AG09309 (cell line): Measurements from ENCODE around the gene APOBEC3B.
"Not testable (repeated sequence)": the region's sequence is repeated elsewhere in the genome, so short reads cannot be mapped to it uniquely, and the experiment has no call there.

Source experiments
- DNase-seq: peaks from one replicate; pipeline ENCODE4 v3.0.0-alpha.2; 2010; ENCODE audit warnings: low read depth
- H3K4me3 ChIP-seq: 2 replicates; pipeline ENCODE4 v1.5.1; 2011; ENCODE audit warnings: mild to moderate bottlenecking, low read depth, low read length, moderate library complexity; ENCODE audit not compliant: control insufficient read depth
- TF ChIP-seq, protein P1 (sequence below): IDR thresholded peaks from 2 replicates; pipeline ENCODE4 v1.5.1; 2011; ENCODE audit warnings: mild to moderate bottlenecking, low read depth, low read length, inconsistent platforms; ENCODE audit not compliant: insufficient read depth, control insufficient read depth; ENCODE audit errors: missing control alignments

The APOBEC3B gene

DNA sequence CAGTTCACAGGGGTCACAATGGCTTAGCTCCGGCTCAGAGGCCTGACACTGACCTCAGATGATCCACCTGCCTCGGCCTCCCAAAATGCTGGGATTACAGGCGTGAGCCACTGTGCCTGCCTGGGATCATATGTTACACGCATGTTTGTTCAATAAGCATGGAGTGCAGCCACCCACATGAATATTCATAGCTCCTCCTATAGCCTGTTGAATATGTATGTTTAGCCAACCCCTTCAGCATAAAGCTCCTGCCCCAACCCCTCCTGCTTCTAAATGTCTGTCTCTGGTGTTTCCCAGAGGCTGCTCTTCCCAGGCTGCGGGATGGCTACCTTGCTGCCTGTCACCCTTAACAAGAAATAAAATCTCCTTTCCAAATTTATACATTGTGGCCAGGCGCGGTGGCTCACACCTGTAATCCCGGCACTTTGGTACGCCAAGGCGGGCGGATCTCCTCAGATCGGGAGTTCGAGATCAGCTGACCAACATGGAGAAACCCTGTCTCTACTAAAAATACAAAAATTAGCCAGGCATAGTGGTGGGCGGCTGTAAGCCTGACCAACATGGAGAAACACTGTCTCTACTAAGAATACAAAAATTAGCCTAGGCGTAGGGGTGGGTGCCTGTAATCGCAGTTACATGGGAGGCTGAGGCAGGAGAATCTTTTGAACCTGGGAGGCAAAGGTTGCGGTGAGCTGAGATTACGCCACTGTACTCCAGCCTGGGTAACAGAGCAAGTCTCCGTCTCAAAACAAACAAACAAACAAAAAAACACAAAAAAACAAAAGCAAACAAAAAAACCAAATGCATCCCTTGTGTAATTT is 57.4 kb downstream of the APOBEC3B start:
- TF ChIP-seq, protein P1, sequence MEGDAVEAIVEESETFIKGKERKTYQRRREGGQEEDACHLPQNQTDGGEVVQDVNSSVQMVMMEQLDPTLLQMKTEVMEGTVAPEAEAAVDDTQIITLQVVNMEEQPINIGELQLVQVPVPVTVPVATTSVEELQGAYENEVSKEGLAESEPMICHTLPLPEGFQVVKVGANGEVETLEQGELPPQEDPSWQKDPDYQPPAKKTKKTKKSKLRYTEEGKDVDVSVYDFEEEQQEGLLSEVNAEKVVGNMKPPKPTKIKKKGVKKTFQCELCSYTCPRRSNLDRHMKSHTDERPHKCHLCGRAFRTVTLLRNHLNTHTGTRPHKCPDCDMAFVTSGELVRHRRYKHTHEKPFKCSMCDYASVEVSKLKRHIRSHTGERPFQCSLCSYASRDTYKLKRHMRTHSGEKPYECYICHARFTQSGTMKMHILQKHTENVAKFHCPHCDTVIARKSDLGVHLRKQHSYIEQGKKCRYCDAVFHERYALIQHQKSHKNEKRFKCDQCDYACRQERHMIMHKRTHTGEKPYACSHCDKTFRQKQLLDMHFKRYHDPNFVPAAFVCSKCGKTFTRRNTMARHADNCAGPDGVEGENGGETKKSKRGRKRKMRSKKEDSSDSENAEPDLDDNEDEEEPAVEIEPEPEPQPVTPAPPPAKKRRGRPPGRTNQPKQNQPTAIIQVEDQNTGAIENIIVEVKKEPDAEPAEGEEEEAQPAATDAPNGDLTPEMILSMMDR = no peak
- no peak for DNase-seq
- no peak overlapping the region for H3K4me3 ChIP-seq

DNA sequence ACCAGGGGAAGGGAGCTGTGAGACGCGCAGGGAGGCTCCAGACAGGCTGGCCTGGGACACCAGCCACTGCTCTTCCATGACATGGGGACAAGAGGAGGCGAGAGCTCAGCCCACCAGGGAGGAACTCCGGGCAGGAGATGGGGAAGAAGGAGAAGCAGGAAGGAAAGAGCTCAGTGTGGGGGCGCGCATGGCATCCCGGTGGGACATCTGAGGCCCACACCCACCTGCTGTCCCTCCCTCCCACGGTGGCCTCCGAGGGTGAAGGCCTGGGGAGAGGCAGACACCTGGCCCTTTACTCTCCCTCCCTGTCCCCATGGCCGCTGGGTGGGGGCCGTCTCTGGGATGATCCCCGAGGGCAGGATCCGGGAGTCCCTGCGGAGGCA is 58.0 kb downstream of the APOBEC3B start:
- peak overlapping the region; percentile 73 for H3K4me3 ChIP-seq

DNA sequence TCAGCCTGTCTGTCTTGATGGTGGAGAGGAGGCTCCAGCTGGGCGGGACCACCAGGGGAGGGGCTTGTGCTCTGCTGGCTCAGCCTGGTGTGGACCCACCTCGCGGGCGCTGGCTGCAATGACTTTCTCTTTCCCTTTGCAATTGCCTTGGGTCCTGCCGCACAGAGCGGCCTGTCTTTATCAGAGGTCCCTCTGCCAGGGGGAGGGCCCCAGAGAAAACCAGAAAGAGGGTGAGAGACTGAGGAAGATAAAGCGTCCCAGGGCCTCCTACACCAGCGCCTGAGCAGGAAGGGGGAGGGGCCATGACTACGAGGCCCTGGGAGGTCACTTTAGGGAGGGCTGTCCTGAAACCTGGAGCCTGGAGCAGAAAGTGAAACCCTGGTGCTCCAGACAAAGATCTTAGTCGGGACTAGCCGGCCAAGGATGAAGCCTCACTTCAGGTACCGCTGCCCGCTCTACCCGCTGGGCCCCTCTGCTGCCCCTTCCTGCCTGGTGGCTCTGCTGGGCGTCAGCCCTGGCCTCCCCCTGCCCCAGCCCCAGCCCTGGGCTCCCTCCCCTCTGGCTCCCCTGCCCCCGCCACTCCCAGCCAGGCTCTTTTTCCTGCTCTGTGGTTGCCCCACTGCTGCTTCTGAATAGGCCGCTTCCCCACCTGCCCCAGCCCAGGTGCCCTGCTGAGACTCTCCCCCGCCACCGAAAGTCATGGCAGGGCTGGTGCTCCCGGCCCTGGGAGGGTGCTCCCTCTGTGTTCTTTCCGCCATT is 58.6 kb downstream of the APOBEC3B start, which contains the start of gene APOBEC3F:
Gene APOBEC3F (plus strand): TSS at position 327 of the 759 bp plus-strand sequence. CDS start 97 bp downstream, at position 424.
- H3K4me3 ChIP-seq = peak within 1 kb of the TSS; percentile 73
- DNase-seq = not testable (repeated sequence)

More for the DNA sequence above, 58.0 kb downstream of the APOBEC3B start:
- not testable (repeated sequence) for DNase-seq

DNA sequence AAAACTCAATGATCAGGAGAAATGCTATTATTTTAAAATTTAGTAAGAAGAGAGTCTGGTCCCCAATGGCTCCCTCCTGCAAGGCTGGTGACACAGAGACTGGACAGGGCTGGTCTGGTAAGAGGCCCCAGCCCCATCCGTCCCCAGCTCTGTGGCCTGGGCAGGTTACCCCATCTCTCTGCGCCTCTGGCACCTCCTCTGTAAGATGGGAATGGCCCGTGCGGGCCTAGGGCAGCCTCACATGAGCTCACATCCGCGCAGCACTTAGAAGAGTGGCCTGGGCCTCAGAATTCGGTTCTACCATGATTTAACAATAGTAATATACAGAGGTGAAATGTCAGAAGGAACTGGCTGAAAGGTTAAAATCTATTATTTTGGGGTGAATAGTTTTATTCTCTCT is 59.8 kb downstream of the APOBEC3B start:
- TF ChIP-seq, protein P1 = no peak
- no peak for DNase-seq
- H3K4me3 ChIP-seq = no peak overlapping the region
